HG03575 (cell line): ENCODE results near the gene PALLD.
"Not testable (repeated sequence)": the region's sequence is repeated elsewhere in the genome, so short reads cannot be mapped to it uniquely, and the experiment has no call there.

Source experiments
- ATAC-seq: cut with Tn5 transposase; IDR thresholded peaks from one replicate; pipeline ENCODE4 v1.9.1; 2021; ENCODE audit not compliant: unreplicated experiment, insufficient number of reproducible peaks, low FRiP score; ENCODE audit errors: extremely low read depth

Gene PALLD

GRCh38 chr4:168496834-168497233 lies at the start of gene PALLD:
TSS of gene PALLD (plus strand) at chr4:168497052.
- ATAC-seq: no peak

DNA sequence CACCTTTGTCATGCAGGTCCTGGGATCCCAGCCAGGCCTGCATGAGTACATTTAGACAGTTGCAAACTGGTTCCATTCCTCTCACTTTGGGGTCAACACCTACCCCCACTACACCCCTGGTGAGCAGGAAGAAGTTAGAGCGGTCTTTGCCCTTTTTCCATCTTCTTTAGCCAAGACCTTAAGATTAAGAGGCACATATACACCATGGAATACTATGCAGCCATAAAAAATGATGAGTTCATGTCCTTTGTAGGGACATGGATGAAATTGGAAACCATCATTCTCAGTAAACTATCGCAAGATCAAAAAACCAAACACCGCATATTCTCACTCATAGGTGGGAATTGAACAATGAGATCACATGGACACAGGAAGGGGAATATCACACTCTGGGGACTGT lies 47.8 kb upstream of the PALLD start:
- ATAC-seq: not testable (repeated sequence)

- ATAC-seq: no peak
Observed at GRCh38 chr4:168449719-168450452, 47.0 kb upstream of the PALLD start.

DNA sequence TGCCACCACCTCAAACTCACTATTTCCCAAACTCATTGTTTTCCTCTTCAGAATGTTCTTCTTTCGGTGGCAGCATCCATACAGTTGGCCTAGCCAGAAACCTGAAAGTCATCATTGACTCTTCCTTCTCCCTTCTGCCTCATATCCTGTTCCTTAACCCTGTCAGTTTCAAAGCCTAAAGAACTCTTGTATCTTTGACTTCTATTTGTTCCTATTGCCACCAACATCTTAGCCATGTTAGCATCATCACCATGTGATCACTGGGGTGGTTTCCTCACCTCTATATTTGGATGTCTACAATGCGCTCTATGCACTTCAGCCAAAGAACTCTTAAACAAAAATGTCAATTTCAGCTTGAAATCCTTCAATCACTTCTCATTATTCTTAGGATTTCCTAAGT lies 45.5 kb upstream of the PALLD start:
- no peak for ATAC-seq

- ATAC-seq: no peak
Observed at GRCh38 chr4:168451744-168452390, 45.0 kb upstream of the PALLD start.

GRCh38 chr4:168453146-168453545 lies 43.7 kb upstream of the PALLD start:
- no peak for ATAC-seq

DNA sequence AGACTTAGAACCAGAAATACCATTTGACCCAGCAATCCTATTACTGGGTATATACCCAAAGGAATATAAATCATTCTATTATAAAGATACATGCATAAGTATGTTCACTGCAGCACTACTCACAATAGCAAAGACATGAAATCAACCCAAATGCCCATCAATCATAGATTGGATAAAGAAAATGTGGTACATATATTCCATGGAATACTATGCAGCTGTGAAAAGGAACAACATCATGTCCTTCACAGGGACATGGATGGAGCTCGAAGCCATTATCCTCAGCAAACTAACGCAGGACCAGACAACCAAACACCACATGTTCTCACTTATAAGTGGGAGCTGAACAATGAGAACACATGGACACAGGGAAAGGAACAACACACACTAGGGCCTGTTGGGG lies 38.6 kb upstream of the PALLD start:
- ATAC-seq: not testable (repeated sequence)

GRCh38 chr4:168461821-168462220 lies 35.0 kb upstream of the PALLD start:
- ATAC-seq: no peak

- no peak for ATAC-seq
Observed at GRCh38 chr4:168472920-168473319, 23.9 kb upstream of the PALLD start.

- no peak for ATAC-seq
Observed at GRCh38 chr4:168474660-168475320, 22.1 kb upstream of the PALLD start.

- no peak for ATAC-seq
Observed at GRCh38 chr4:168475745-168476144, 21.1 kb upstream of the PALLD start.

DNA sequence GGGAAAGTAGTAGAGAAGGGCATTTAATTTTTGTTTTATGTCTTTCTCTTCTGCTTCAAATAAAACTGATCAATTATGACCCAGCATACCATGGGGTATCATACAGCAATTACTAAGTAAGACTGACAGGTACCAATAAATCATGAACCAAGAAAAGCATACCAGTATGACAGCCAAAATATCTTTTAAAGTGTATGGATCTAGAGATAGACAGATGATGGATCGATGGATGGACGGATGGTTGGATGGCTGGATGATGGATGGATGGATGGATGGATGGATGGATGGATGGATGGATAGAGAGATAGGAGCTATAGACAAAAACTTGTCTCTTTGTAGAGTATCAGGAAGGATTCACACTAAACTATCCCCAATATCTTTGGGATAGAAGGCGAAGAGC lies 18.0 kb upstream of the PALLD start:
- no peak for ATAC-seq

GRCh38 chr4:168480931-168481611 lies 15.8 kb upstream of the PALLD start:
- peak; percentile 24 for ATAC-seq

DNA sequence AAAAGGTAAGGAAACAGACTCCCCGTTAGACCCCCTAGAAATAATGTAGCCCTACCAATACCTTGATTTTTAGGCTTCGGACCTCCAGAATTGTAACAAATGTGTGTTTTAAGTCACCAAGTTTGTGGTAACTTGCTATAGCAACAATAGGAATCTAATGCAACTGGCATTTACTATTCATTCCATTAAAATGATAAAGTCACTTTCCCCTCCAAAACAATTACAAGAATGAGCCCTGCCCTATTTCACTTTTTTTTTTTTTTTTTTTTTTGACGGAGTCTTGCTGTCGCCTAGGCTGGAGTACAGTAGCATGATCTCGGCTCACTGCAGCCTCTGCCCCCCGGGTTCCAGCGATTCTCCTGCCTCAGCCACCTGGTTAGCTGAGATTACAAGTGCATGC lies 13.0 kb upstream of the PALLD start:
- no peak for ATAC-seq

DNA sequence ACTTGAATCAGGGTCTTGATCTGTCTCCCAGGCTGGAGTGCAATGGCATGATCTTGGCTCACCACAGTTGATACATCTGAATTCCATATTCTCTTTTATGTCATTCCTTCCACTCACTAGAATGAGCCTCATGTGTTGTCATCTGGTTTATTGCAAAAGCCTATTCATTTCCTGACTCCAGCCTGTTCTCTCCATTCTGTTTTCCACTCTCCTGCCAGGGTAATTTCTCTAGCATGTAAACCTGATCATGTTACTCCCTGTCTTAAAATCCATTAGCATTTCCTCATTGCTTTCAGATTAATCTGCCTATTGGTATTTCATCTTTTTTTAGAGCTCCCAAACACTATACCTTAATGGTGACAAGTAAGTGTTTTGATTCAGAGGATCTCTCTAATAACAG lies 12.2 kb upstream of the PALLD start:
- no peak for ATAC-seq

DNA sequence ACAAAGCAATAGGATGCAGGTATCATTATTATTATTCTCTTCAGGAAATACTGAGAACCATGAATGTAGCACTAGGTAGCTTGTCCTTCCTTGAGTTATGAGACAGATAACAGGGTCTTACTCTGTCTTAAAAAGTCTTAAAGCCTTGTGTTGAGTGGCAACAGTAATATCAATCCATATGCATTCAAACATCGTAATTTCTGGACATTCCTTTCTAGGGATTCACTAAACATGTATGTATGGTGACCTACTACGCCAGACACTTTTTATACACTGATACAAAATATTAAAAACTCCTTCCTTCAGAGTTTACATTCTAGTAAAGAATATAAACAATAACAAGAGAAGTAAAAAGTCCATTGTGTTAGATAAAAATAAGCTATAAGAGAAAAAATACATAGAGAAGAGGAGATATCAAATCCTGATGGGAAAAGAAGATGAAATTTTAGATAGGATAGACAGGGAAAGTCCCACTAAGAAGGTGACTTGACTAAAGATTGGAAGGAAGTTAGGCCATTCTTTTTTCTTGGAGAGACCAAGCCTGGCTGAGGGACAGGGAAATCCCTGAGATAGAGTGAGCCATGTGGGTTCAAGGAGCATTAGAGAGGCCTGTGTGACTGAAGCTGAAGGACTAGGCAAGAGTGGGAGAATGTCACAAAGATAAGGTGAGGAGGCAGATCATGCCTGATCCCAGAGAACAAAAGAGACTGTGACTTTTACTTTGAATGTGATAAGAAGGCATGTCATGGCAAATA lies 11.5 kb upstream of the PALLD start:
- no peak for ATAC-seq

DNA sequence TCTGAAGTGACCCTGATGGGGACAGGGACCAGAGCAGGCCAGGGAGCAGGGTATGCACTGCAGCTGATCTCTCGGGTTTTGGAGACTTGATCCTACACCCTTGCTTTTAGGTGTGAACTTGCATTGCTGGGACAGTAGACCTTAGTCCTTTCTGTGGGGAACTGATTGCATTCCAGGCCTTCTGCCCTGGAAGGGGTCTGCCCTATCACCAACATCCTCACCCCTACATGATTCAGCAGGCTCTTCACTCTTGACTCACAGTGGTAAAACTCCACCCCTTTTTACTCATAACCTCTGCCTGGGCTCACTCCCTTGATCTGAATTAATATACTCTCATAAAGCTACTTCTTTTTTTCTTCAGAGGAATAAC lies 10.0 kb upstream of the PALLD start:
- ATAC-seq: no peak

GRCh38 chr4:168487282-168488035 lies 9.4 kb upstream of the PALLD start:
- no peak for ATAC-seq
